NCI-H460 (cell line): Measurements from ENCODE around the gene COL11A2. TPM values are rescaled to one million over a fixed set of nuclear protein-coding genes. Genes with fewer than 3 reads are reported as not detected.

Experiments used
- DNase-seq: peaks from one replicate; pipeline ENCODE4 v3.0.0-alpha.2; 2016; ENCODE audit warnings: low read depth; ENCODE audit errors: extremely low read depth
- total RNA-seq: library from RNA; depleted of rRNA; stranded (reverse); fragments of >200 nt; shearing (Covaris generic); gene quantifications from 2 replicates; pipeline ENCODE4 v1.2.3, GENCODE V29; 2014

The COL11A2 gene
- total RNA-seq, 1 experiment from 2014 or later: 0.05 TPM

GRCh38 chr6:33172688-33173534 is 19.4 kb downstream of the COL11A2 start:
- no peak for DNase-seq

- no peak for DNase-seq
These were observed 20.2 kb downstream of the COL11A2 start for GRCh38 chr6:33171880-33172687.

DNA sequence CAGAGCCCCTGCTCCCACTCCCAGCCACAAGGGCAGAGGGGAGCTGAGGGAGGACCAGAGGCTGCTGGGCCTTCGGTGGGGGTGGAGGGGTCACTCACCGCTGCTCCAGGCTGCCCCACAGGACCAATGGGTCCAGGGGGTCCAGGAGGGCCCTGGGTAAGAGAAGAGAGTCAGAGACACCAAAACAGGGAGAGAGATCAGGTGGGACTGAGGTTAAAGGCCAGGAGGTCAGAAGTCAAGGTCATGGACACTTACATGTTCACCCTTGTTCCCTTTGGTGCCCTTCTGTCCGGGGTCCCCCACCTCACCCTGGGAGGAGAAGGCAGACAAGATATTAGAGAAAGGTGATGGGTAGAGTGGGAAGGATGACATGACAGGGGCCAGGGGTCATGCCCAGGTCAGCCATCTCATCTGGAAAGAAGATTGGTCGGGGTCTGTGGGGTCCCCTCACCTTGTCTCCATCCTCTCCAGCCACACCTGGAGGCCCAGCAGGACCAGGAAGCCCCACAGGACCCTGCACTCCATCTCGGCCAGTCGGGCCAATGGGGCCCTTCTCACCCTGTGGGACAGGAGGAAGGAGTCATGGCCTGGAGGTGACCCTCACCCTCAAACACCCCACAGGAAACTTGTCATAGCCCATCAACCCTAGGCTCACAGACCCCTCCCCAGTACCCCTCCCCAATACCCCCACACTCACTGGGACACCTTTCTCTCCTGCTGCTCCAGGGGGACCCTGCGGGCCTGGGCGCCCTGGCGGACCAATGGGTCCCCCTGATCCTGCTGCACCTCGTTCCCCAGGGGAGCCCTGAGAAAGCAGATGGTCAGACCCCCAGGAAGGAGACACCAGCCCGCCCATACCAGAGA is 21.0 kb downstream of the COL11A2 start:
- DNase-seq: no peak

GRCh38 chr6:33170176-33171015 is 21.9 kb downstream of the COL11A2 start:
- no peak for DNase-seq

DNA sequence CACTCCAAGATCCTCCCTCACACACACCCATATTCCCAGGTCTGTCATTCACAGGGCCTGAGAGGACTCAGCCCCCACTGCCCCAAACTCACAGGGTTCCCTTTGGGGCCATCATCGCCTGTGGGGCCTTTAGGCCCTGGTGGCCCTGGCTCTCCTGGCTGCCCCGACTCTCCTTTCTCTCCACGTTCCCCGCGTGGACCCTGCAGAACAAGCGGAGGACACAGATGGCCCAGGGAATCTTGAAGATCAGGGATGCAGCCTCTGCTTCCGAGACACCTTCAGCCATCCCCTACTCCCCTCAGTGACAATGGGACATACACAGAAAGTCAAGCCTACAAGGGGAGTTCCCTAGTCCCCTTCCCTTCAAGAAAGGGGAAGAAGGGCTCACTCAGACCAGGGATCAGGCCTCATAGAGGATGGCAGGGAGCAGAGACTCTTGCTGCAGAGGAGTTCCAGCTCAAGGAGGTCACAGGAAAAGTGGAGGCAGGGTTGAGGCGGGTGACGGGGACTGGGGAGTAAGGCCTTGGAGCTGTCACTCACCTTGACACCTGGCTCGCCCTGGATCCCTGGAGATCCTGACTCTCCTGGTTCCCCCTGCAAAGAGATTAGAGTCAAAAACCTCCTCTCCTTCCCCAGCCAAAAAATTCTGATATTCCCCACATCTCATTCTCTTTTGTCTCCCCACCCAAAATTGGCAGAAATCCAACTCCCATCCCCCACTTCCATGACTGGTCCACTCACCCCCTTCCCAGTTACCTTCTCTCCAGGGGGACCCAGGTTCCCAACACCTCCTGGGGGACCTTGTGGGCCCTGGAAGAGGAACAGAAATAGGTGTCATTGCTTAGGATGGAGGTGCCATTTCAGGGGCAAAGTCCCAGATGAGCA is 22.7 kb downstream of the COL11A2 start:
- no peak for DNase-seq

- no peak for DNase-seq
These were observed 23.6 kb downstream of the COL11A2 start for GRCh38 chr6:33168639-33169038.

GRCh38 chr6:33168284-33168601 is 24.0 kb downstream of the COL11A2 start:
- DNase-seq: no peak

GRCh38 chr6:33167374-33168283 is 24.6 kb downstream of the COL11A2 start:
- DNase-seq: no peak

DNA sequence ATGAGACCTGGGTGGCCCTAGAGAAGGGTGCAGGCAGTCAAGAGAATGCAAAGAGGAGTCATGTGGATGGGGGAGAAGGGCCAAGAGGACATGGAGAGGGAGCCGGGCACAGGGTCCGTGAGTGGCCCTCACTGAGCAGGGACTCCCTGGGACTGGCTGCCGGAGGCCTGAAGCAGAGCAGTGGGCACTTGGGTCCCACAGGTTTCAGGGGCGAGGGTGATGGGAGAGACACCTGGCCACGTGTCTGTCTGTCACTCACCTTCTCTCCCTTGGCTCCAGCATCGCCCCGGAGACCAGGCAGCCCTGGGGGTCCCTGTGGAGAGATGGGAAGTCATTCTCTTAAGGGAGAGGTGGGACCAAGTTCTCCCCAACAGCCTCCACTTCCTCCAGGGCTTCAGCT is 25.5 kb downstream of the COL11A2 start:
- DNase-seq: no peak

DNA sequence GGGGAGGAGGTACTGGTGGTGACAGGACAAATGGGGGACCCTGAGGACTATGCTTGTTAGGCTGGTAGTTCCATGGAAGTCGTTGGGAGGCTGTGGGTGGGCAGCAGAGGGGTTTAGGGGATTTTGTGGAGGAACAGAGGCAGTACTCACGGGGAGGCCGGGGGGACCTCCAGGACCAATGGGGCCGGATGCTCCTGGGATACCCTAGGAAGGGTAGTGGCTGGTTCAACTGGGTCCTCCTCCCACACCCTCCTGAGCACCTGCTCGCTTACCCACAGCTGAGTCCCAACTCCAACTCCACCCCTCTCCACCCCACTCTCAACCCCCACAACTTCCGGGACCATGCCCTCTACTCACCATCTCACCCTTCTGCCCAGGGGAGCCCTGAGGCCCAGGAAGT is 25.9 kb downstream of the COL11A2 start:
- no peak for DNase-seq

DNA sequence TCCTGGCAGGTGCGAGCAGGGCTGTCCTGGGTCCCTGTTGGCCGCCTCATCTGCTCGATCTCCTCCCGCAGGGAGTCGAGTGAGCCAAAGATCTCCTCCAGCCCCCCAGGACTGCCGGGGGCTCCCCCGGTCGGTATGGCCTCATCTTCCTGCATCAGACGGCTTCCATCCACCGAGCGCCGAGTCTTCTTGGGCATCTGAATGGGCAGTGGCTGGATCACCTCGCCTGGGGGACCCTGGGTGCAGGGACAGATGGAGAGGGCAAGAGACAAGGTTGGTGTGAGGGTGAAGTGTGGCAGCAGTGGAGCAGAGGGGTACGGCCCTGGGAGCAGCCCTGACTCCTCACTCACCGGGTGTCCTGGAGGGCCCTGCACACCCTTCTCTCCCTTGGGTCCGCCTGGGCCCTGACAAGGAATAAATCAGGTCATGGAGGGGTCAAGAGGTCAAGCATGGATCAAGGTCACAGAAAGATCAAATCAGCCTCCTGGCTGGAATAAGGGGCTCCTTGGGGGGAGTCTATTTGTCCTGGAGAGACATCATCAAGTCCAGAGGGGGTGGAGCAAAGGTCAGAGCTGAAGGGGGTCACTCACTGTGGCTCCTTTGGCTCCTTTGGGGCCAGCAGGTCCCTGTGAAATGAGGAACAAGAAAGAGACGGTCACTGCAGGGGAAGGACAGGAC is 26.5 kb downstream of the COL11A2 start:
- DNase-seq: no peak

DNA sequence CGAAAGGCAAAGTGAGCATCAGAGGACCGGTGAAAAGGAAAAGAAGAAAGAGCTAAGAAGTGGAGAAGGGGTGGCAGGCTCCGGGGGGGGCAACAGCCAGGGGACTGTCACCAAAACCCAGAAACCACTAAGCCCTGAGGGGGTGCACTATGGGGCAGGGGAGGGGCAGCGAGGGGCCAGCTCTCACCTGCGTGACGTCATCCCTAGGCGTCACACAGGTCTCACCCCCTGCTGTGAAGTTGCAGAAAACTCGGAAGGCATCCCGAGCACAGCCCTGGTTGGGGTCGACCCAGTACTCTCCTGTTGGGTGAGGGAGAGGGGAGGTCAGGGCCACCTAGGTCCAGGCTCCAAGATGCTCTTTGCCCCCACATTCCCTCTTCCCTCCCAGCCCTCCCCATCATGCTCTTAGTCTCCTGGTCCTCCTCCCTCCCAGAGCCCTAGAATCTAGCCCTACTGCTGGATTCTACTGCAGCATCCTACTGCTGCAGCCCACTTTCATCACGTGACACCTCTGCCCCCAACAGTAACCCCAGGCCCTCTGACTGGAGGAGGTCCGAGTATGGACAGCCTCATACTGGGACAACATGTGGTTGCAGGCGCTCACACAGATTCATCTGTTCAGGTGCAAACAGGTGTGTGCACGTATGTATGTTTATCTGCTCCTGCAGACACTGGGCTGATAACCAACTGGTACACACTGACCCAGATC is 27.4 kb downstream of the COL11A2 start:
- DNase-seq: no peak

- DNase-seq: no peak
These were observed 28.1 kb downstream of the COL11A2 start for GRCh38 chr6:33164176-33164575.

GRCh38 chr6:33163540-33163939 is 28.7 kb downstream of the COL11A2 start:
- DNase-seq: no peak

DNA sequence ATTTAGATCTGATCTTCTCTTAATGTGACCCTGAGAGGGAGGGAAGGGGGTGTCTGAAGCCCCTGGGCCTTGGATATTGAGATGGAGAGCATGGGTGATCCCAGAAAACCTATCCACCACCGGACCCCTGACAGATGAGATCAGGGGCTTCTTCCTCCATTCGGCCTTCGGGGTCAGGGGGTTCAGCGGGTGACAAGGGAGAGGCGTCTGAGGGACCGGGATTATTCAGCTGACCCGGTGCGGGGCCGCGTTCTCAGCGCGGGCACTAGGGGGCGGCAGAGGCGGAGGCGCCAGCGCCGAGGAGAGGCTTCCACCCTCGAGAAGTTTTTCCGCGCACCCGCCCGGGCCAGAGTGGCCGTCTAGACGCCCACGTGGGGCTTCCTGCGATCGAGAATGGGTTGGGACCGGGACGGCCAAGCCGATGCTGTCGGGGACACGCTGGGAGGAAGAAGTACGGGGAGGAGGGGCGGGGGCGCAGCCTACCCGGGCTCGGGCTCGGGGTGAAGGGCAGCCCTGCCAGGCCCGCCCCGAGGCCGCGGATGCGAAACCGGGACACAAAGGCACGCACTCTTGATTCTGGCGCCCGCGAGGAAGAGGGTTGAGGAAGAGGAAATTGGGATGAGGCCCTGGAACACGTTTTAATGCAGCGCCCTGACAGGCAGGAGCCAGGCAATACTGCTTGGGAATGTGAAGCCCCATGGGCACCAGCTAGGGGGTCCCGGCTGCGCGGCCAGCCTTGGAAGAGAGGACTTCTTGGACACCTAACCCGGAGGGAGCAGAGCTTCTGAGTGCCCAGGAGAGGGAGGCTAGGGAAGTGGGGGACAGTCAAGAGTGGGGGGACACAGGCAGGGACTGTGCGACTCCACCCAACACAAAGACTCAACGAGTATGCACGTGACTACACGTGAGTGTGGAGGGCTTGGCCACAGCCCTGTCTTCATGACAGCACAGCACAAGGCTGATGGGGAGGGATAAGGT is 30.6 kb downstream of the COL11A2 start:
- DNase-seq: peak; percentile 44
